NCI-H1417 treated with DMSO at 0.1 percent for 48 hours (cell line): Measurements from ENCODE around the gene ABCB10.
"Not testable (repeated sequence)": the region's sequence is repeated elsewhere in the genome, so short reads cannot be mapped to it uniquely, and the experiment has no call there.

ENCODE experiments used
- DNase-seq: peaks from one replicate; lab custom pipeline; 2025; lab: John Stamatoyannopoulos, UW

ABCB10 gene

DNA sequence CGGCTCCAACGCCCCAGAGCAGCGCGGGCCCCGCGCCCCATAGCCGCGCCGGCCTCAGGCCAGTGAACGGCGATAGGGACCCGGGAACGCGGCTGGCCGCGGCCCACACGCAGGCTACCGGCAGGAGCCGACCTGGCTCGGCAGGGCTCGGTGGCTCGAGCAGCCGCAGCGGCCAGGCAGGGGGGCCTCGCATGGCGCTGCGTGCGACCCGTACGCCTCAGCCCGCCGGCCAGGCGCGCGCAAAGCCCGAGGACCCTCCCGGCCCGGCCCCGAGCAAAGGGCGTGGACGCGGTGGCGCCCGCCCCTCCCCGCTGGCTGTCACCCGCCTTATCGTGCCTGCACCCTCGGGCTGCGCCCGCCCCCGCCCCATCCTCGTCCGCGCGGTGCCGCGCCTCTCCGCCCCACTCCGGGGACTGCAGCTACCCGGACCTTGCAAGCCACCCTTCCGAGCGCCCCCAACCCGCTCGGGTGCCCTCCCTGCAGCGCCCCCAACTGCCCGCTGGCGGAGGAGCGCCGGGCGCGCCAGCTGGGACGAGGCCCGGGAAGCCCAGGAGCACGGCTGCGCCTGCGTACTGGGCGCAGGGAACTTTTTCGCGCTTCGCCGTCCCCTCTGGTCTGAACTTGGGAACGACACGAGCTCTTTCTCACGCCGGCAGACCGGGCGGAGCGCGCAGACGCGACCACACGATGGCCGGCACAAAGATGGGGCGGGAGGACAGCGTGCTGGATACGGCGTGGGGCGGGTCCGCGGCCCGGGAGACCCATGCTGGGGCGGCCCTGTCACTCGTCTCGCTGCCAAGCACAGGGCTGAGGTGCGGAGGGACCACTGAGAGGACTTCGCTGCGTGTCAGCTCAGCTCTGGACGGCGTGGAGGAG is at the start of gene ABCB10:
Gene ABCB10 (minus strand): TSS at position 248 of the 876 bp plus-strand sequence. CDS start 55 bp downstream, at position 193.
- peak; percentile 76 for DNase-seq

DNA sequence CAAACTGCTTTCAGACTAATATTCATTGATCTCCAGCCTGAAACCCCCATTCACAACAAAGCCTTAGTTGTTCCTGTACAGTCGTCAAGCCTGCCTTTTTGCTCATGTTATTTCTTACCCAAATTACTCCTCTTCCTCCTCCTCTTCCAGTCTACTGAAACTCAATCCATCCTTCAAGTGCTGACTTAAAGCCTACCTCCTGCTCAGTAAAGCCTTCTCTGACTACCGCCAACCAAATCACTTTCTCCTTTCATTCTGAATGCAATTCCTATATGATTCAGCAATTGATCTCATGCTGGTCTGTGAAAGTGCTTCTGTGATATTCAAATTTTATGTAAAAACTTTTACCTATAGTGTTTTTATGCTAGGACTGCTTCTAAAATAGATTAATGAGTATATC is 48.9 kb upstream of the ABCB10 start:
- DNase-seq = no peak

DNA sequence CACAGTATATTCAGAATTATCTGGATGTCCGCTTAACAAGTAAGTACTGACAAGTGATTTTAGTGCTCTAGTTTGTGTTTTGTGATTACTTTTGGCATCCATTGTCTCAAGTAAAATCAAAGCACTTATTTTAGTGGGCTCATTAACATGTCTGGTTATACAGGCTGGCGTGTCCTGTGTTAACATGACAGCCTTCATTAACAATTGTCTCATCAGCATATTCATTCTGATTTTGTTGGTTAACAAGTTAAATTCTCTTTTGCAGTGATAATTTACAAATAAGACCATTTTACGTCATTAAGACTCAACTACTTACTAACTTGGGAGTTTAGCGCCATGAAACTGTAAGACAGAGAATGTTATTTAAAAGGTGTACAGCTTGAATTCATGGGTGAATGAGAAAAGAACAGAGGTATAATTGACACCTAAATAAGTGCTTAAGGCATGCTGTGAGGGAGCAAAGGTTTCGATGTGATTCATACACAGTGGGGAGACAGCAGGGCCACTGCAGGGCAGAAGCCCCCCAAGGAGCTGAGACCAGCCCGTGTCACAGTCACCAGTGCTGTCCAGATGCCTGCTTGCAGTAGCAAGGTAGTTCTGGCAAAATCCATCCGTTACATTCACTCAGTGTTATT is 45.0 kb upstream of the ABCB10 start:
- DNase-seq = no peak

DNA sequence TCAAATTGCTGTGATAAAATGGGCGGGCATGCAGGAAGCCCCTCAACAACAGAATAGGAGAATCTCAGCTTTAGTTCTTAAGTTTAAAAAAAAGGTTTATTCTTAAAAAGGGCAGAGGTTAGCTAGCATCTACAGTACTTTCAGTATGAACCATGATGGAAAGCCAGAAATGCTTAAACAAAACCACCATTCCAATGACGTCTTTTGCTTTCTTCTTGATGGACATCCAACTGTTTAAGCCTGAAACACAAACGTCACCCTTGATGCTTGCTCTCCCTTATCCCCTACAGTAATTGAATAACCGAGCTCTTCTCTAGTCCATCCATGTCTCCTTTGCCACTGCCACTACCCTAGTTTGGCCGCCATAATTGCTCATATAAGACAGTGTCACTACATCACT is 41.7 kb upstream of the ABCB10 start:
- DNase-seq = no peak

DNA sequence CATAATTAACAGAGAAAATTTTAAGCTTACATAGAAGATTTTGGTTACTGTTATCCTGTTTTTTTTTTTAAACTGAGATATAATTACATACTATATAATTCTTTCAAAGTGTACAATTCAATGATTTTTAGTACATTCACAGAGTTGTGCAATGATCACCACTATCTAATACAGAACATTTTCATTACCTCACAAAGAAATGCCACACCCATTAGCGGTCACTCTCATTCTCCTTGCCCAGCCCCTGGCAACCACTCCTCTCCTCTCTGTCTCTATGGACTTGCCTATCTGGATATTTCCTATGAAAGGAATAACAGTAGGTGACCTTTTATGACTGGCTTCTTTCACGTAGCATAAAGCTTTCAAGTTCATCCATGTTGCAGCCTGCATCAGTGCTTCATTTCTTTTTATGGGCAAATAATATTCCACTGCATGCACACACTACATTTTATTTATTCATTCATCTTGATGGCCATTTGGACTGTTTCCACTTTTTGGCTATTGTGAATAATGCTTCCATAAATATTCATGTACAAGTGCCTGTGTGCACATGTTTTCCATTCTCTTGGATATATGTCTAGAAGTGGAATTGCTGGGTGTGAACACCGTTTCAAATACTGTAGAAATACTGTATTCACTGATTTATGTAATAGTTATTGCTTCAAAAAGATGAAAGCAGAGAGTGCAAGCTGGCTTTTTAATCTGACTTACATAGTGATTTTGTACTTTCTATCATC is 40.9 kb upstream of the ABCB10 start:
- DNase-seq = no peak

DNA sequence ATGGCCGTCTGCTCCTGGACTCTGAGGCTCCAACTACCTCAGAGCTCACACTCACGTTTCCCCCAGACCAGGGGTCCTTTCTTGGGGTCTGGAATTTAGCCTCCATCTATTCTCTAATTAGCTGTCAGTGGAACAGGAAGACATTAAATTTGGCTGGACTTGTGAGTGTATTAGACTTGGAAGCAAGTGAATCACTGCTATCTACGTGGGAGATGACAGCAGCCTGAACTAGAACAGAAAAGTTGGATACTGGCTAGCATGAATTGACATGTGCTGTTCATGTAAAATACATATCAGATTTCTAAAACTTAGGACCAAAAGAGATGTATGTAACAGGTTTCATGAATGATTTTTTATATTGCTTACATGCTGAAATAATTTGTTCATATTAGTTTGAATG is 39.4 kb upstream of the ABCB10 start:
- no peak for DNase-seq

DNA sequence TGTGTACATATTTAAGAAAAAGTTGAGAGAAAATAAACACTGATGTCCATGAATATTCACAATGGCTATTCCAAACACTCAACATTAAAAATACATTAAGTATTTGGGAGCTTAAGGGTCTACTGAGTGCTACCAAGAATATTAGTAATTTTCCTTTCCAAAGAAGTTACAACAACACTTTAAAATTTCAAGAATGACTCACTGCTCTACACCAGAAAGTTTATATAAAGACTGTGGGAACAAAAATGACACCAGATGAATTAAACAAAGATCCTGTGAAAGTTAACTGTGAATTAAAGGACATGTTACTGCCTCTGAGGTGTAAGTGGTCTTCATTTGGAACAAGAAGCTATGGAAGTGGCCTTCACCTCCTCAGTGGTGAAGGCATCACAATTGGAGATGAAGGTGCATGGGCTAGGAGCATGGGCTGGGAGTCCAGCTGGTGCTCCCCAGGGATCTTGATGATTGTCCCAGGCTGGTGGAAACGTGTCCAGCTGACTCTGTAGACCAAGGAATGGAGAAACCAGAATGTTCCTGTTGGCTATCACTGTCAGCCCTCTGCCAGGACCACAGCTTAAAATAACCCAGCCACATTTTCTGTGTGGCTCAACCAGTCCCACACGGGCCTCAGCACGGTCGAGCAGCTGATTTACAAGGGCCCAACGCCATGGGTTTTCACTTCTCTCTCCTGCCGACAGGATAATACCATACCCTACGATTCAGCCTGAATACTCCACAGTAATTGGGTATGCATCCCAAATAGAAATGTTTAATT is 38.6 kb upstream of the ABCB10 start:
- DNase-seq = no peak

DNA sequence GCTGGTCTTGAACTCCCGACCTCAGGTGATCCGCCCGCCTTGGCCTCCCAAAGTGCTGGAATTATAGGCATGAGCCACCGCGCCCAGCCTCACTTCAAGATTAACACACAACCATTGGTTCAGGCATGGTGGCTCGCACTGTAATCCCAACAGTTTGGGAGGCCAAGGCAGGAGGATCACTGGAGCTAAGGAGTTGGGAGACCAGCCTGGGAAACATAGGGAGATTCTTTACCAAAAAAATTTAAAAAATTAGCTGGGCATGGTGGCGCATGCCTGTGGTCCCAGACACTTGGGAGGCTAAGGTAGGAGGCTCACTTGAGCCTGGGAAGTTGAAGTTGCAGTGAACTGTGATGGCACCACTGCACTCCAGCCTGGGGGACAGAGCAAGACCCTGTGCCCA is 37.4 kb upstream of the ABCB10 start:
- not testable (repeated sequence) for DNase-seq

DNA sequence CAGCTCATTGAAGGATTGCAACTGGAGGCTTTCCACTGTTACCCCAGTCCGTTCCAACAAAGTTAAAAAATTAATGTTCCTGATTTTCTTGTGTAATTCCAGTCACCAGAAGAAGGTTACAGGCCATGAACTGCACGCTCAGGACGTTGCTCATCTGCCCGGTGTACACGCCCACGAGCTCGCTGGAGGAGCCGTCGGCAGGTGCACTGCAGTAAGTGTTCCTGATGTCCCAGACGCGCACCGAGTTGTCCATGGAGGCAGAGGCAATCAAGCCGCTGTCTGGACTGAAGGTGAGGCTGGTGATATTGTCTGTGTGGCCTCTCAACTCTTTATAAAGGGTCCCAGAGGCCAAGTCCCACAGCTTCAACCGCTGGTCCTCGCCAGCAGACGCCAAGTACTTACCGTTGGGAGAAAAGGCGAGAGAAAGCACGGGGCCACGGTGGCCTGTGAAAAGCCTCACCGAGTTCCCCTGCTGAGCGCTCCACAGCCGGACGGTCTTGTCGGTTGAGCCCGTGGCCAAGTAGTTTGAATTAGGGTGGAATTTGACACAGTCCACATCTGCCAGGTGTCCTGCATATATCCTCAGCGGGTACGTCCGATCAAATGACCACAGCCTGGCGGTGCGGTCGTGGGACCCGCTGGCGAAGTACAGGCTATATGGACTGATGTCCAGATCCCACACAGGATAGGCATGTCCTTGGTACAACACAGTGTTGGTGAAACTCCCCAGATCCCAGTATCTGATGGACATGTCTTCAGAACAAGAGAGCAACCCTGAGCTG is 35.9 kb upstream of the ABCB10 start:
- no peak for DNase-seq

DNA sequence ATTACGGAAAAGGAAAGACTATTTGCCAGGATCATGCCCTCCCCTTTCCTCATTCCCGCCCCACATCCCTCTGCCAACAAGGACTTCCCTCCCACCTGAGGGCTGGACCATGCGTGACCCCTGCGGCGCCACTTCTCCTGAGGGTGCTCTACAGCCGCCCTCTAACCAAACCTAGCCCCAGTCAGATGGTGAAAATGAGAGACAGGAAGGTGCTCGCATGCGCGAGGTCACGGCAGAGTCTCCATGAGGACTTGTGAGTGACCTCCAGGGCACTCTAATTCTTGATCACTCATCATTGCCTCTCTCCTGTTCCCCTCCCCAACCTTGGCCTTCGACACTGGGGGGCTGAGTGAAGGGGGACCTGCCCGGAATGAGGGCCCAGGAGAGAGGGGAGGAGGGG is 35.3 kb upstream of the ABCB10 start:
- no peak for DNase-seq

DNA sequence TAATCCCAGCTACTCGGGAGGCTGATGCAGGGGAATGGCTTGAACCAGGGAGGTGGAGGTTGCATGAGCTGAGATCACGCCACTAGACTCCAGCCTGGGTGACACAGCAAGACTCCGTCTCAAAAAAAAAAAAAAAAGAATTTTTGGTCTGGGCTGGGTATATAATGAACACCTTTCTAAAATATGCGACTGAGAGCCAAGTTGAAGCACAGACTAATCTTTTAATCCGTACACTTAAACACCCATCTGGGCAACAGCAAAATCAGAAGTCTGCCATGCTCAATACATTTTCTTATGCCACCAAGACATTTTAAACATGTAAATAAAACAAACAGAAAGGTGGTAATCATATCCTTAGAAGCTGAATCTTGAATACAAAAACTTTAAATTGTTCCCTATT is 31.6 kb upstream of the ABCB10 start:
- no peak for DNase-seq

DNA sequence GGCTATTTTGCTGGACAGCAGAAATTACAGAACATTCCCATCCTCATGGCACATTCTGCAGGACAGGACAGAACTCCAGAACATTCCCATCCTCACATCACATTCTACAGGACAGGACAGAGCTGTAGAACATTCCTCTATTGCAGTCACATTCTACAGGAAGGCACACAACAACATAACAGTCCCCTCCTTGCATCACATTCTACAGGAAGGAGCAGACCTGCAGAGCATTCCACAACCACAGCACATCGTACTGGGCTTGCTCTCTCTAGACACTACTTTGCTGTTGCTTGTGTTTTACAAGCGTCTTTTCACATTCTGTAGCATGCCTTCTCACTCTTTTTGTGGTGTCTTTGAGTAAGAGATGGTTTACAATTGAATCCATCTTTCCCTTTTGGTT is 26.8 kb upstream of the ABCB10 start:
- no peak for DNase-seq

DNA sequence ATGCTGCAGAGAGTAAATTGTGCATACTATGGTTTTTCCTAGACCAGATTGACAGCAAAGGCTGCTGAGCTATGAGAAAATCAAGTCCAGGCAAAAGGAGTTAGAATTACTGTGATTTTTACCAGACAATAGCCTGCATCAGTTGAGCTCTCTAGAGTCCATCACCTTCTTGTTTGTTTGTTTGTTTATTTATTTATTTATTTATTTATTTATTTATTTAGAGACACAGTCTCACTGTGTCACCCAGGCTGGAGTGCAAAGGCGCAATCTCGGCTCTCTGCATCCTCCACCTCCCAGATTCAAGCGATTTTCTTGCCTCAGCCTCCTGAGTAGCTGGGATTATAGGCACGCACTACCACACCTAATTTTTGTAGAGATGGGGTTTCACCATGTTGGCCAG is 24.2 kb upstream of the ABCB10 start:
- no peak for DNase-seq

DNA sequence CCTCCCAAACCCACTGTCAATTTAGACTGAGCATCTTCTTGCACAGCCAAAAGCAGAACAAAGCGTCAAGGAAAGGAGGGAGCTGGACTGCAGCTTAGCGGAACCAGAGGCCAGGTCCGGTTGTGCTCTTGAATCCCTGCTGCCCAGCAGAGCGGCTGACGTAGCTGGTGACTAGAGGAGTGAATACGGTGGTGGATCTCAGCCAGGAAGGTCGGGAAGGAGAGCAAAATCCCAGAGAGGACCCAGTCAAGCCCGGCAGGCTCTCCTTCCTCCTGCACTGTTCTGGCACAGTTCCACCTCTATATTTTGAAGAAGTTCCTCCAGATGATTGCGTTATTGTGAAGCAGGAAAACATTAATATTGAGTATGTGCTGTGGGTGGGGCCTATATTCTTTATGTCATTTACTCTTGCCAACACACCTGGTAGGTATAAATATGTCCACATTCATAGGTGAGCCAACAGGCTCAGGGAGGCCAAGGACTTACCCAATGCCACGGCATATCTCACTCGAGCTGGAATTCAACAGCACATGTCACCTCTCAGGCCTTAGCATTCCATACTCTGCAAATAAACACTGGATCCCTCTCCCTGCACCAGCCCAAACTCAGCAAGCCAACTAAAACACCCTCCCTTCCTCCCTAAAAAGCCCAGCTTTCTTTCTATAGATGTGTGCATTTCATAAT is 23.6 kb upstream of the ABCB10 start:
- no peak for DNase-seq

DNA sequence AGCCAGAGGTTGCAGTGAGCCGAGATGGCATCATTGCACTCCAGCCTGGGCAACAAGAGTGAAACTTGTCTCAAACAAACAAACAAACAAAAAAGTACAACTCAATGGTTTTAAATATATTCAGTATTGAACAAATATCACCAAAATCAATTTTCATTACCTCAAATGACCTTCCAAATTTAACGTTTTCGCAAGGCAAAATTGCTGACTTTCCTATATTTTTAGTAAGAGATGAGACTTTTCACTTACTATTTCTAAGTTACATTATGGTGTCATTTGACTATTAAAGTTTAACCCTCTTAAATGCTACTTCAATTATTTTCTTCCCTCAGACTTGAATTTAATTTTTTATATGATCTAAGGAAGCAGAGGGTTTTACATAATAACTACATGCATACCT is 23.0 kb upstream of the ABCB10 start:
- DNase-seq = no peak

DNA sequence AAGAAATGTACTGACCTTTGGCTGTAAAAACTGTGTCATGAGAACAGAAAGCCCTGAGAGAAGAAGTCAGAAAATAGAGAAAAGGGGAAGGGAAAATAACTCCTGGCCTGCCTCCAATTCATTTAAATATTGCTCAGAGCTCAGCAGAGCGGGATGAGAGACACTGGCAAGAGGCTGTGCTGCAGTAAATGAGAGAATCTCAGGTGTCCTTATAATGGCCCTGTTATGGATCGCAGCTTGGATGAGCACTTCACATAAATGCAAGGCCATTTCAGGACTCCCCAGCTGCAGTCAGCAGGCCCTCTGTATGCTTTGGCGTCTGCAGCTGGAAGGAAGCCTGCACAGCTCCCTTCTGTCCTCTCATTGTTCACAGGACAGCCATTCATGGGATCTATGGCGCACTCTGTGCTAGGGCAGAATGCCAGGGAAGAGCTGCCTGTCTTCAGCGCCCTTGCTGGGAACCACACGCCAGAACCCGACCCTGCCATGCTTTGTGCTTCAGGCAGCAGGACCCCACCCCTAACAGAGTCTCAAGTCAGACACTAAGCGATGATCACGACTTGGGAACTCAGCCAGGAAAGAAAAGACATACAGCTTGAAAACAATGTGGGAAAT is 20.7 kb upstream of the ABCB10 start:
- DNase-seq = no peak

DNA sequence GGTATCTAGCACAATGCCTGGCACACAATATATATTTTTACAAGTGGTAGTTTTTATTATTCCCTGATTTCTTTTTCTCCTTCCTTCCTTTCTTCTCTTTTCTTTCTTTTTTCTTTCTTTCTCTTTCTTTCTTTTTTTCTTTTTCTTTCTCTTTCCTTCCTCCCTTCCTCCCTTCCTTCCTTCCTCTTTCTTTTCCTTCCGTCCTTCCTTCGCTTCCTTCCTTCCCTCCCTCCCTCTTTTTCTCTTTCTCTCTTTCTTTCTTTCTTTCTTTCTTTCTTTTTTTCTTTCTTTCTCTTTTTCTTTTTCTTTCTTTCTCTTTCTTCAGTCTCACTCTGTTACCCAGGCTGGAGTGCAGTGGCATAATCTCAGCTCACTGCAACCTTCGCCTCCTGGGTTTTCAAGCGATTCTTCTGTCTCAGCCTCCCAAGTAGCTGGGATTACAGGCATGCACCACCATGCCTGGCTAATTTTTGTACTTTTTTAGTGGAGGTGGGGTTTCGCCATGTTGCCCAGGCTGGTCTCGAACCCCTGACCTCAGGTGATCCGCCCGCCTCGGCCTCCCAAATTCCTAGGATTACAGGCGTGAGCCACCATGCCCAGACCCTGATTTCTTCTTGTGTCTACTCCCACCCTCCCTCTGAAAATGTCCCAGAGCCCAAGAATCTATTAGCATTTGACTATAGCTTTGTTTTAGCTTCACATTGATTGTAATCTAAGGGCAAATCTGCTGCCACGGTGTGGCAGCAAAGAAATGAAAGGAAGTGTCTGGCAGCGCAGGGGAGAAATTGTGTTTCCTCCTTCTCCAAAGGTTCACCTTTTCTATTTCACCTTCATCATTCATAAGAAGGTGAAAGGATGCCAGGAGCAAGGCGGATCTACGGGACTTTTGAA is 19.9 kb upstream of the ABCB10 start:
- DNase-seq = no peak

DNA sequence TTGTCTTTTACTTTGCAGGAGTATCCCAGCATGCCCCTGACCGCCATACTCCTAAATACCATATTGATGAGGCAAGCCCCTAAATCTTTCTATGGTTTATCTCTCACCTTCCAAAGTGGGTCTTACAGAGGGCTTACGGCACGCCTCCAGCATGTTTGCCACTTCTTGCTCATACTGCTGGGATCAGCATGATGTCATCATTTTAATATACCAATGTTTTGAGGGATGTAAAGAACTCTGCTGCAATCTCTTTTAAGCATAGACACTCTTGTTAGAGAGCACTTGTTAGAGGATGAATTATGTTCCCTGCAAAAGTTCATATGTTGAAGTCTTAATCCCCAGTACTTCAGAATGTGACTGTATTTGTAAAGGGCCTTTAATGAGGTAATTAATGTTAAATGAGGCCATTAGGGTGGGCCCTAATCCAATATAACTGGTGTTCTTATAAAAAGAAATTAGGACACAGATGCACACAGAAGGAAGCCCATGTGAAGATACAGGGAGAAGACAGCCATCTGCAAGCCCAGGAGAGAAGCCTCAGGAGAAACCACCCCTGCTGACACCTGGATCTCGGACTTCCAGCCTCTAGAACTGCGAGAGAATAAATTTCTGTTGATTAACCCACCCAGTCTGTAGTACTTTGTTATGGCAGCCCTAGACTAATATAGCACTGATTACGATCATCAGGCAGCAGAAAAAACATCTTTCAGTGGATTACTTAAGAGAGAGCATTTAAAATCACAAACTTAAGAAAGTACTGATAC is 16.4 kb upstream of the ABCB10 start:
- DNase-seq = no peak
